SIG-M5 treated with dmso at 0.1 percent for 504 hours (cell line): ENCODE data around the gene HSPA4.
"Not testable (repeated sequence)": the region's sequence is repeated elsewhere in the genome, so short reads cannot be mapped to it uniquely, and the experiment has no call there.

Experiments
- DNase-seq: peaks from one replicate; lab custom pipeline; 2025; ENCODE audit not compliant: unreplicated experiment; lab: John Stamatoyannopoulos, UW

The HSPA4 gene

GRCh38 chr5:133121611-133122150 is 69.9 kb downstream of the HSPA4 start:
- DNase-seq: no peak

- DNase-seq: no peak
Observed at GRCh38 chr5:133122711-133123110, 70.9 kb downstream of the HSPA4 start.

- no peak for DNase-seq
Observed at GRCh38 chr5:133123297-133123696, 71.5 kb downstream of the HSPA4 start.

GRCh38 chr5:133124891-133125290 is 73.1 kb downstream of the HSPA4 start:
- no peak for DNase-seq

GRCh38 chr5:133128066-133128465 is 76.3 kb downstream of the HSPA4 start:
- no peak for DNase-seq

GRCh38 chr5:133129289-133129688 is 77.5 kb downstream of the HSPA4 start:
- DNase-seq: no peak

- DNase-seq: no peak
Observed at GRCh38 chr5:133129950-133130349, 78.1 kb downstream of the HSPA4 start.

- peak; percentile 19 for DNase-seq
Observed at GRCh38 chr5:133130387-133131118, 78.7 kb downstream of the HSPA4 start.

- no peak for DNase-seq
Observed at GRCh38 chr5:133132717-133133116, 80.9 kb downstream of the HSPA4 start.

- DNase-seq: not testable (repeated sequence)
Observed at GRCh38 chr5:133133241-133133640, 81.4 kb downstream of the HSPA4 start.

- DNase-seq: not testable (repeated sequence)
Observed at GRCh38 chr5:133136890-133137289, 85.1 kb downstream of the HSPA4 start.

GRCh38 chr5:133140311-133140710 is 88.5 kb downstream of the HSPA4 start:
- no peak for DNase-seq

GRCh38 chr5:133141746-133142145 is 89.9 kb downstream of the HSPA4 start:
- DNase-seq: no peak

- DNase-seq: no peak
Observed at GRCh38 chr5:133142782-133143181, 91.0 kb downstream of the HSPA4 start.

GRCh38 chr5:133144245-133144981 is 92.6 kb downstream of the HSPA4 start:
- no peak for DNase-seq

GRCh38 chr5:133145436-133146170 is 93.8 kb downstream of the HSPA4 start:
- peak; percentile 2 for DNase-seq

- no peak for DNase-seq
Observed at GRCh38 chr5:133147411-133147810, 95.6 kb downstream of the HSPA4 start.

GRCh38 chr5:133147815-133148567 is 96.2 kb downstream of the HSPA4 start:
- no peak for DNase-seq

GRCh38 chr5:133149345-133149744 is 97.5 kb downstream of the HSPA4 start:
- no peak for DNase-seq

- DNase-seq: no peak
Observed at GRCh38 chr5:133150909-133151544, 99.2 kb downstream of the HSPA4 start.
